Measurements from ENCODE around the gene PAMR1. TPM values are rescaled to one million over a fixed set of nuclear protein-coding genes. Genes with fewer than 3 reads are reported as not detected.

Gene PAMR1
- total and polyA plus RNA-seq, 2 of the 8 experiments (the other 6 are each of a cell fraction or from before 2014, with no cell fraction given), result 3.0 to 6.9 TPM

- Histone ChIP-seq H3K36me3 (ENCODE audit: control insufficient read depth in 2 of 4, insufficient read depth in 4 of 4, low read length in 3 of 4) (no peaks in the 10 kb centered on the region), H2BK12ac (ENCODE audit: low read depth, low read length) (no peak overlapping the region), H3K79me2 (ENCODE audit: control insufficient read depth in 1 of 2, insufficient read depth in 2 of 2, low read length in 2 of 2) (no peaks in the 10 kb centered on the region), H4K20me1 (replicated peaks in 1 of 2; ENCODE audit: control insufficient read depth in 1 of 2, insufficient read depth in 2 of 2, low read length in 2 of 2) (no peaks in the 10 kb centered on the region), H2BK5ac (ENCODE audit: low read depth, low read length) (no peak overlapping the region), H3K27ac (ENCODE audit: low read depth, low read length) (no peak overlapping the region), H3K79me1 (ENCODE audit: low read depth, low read length) (no peaks in the 10 kb centered on the region), H2AFZ (ENCODE audit: low read length) (no peak overlapping the region), H3K4me3 (ENCODE audit: extremely low read depth in 1 of 4, insufficient read depth in 2 of 4, low read depth in 3 of 4, low read length in 4 of 4) (no peak overlapping the region; a peak in 1 of 8 replicates), H3K56ac (replicated peaks; ENCODE audit: insufficient read length, low read depth, low read length) (no peak overlapping the region), H2BK15ac (ENCODE audit: low read length) (no peak overlapping the region), H3K9me3 (ENCODE audit: insufficient read depth in 2 of 2, low read depth in 1 of 2, low read length in 1 of 2) (no peaks in the 10 kb centered on the region), H4K5ac (ENCODE audit: insufficient read length, low read depth, low read length) (no peak overlapping the region), H3K18ac (ENCODE audit: extremely low read depth, low read length) (no peak overlapping the region; the same call in 1 of the 2 replicates), H3K4ac (replicated peaks; ENCODE audit: insufficient read length, low read depth, low read length) (no peak overlapping the region), H3K9ac (replicated peaks in 1 of 4; ENCODE audit: extremely low read depth in 1 of 4, low read depth in 3 of 4, low read length in 3 of 4) (no peak overlapping the region), H3K4me1 (replicated peaks in 1 of 4; ENCODE audit: control insufficient read depth in 3 of 4, insufficient read depth in 4 of 4, low read length in 3 of 4) (peaks cover 0 to 5% (median 1%) of the 10 kb centered on the region in 4 experiments; a peak in 2 of 7 replicates), H3K27me3 (replicated peaks in 1 of 4; ENCODE audit: control insufficient read depth in 3 of 4, extremely low read depth in 1 of 4, insufficient read depth in 3 of 4, low read length in 3 of 4) (no peaks in the 10 kb centered on the region; a peak in 2 of 7 replicates), H3K23ac (ENCODE audit: insufficient read length) (no peak overlapping the region), H3K23me2 (ENCODE audit: low read depth, low read length) (no peaks in the 10 kb centered on the region), H2BK120ac (replicated peaks; ENCODE audit: low read depth, low read length) (no peak overlapping the region), H3K14ac (ENCODE audit: insufficient read length) (no peak overlapping the region), H2AK5ac (ENCODE audit: low read depth, low read length) (no peak overlapping the region), H3K4me2 (ENCODE audit: insufficient read depth in 1 of 2, low read depth in 2 of 2, low read length in 2 of 2) (peak overlapping the region in 1 of 2 experiments; percentile 11; a peak in 1 of 4 replicates), H2BK20ac (ENCODE audit: low read length) (no peak overlapping the region), H4K91ac (replicated peaks; ENCODE audit: insufficient read length, low read length) (no peak overlapping the region), H4K8ac (ENCODE audit: extremely low read depth, insufficient read depth, low read length) (no peak overlapping the region)
- no peak for DNase-seq (ENCODE audit: low read depth in 1 of 2, low spot score in 2 of 2)
- POLR2A ChIA-PET (ENCODE audit: partially characterized antibody), result no interaction called here
- FAIRE-seq, result no peak
- WGBS, 2 experiments (ENCODE audit: extremely low coverage in 1 of 2, insufficient coverage in 1 of 2, insufficient read length in 1 of 2, insufficient replicate concordance in 2 of 2, low coverage in 1 of 2, low lambda C conversion rate in 2 of 2, missing lambda C conversion rate in 1 of 2), result 57% methylated on average over 4 of the region's 4 CpGs; no CpG with 5 or more reads in 1 of the 2 experiments
- CTCF ChIA-PET (ENCODE audit: partially characterized antibody), result interaction anchor here (0.6 to 1.7 kb wide), 4 partner anchors 67 to 276 kb away, joined by 3 read pairs; partner anchors contain the start of gene FJX1
- TF ChIP-seq TAF7 (optimal IDR thresholded peaks at IDR 0.05; ENCODE audit: borderline replicate concordance, low read depth, low read length) (no peak), YY1 (IDR thresholded peaks at IDR 0.05; ENCODE audit: low read depth, low read length) (no peak)
These were observed 23.6 kb upstream of the PAMR1 start for GRCh38 chr11:35548925-35549561.

Measured in H1 (cell line).